Measurements from ENCODE around the gene ACTR6.

GRCh38 chr12:100208834-100209233 lies 8.2 kb downstream of the ACTR6 start:
- TF ChIP-seq BACH2 (CRISPR knock-in tag; IDR thresholded peaks at IDR 0.05; ENCODE audit: borderline replicate concordance) = no peak
- no peak for TF ChIP-seq ISL1 (CRISPR knock-in tag; IDR thresholded peaks at IDR 0.05)
- no peak for TF ChIP-seq ARNTL (CRISPR knock-in tag; IDR thresholded peaks at IDR 0.05; ENCODE audit: borderline replicate concordance, low read depth)
- TF ChIP-seq ZNF70 (CRISPR knock-in tag; IDR thresholded peaks at IDR 0.05) = no peak
- no peak for TF ChIP-seq ESRRG (CRISPR knock-in tag; IDR thresholded peaks at IDR 0.05)
- TF ChIP-seq ZNF8 (CRISPR knock-in tag; IDR thresholded peaks at IDR 0.05) = no peak
- TF ChIP-seq TOX (CRISPR knock-in tag; IDR thresholded peaks at IDR 0.05; ENCODE audit: borderline replicate concordance) = no peak
- TF ChIP-seq ZFP3 (CRISPR knock-in tag; IDR thresholded peaks at IDR 0.05) = no peak
- no peak for TF ChIP-seq ZFP30 (CRISPR knock-in tag; IDR thresholded peaks at IDR 0.05)
- TF ChIP-seq OSR1 (CRISPR knock-in tag; IDR thresholded peaks at IDR 0.05) = no peak
